Skeletal muscle satellite cell (primary cell): ENCODE measurements around the gene SMCO2.

Experiments
- H3K27me3 ChIP-seq: 2 replicates; pipeline ENCODE4 v1.7.0; 2013; ENCODE audit warnings: low read length; ENCODE audit not compliant: control insufficient read depth, insufficient read depth
- H3K36me3 ChIP-seq: 2 replicates; pipeline ENCODE4 v1.7.0; 2013; ENCODE audit warnings: mild to moderate bottlenecking, control low read depth, low read length; ENCODE audit not compliant: insufficient read depth
- H3K4me1 ChIP-seq: 2 replicates; pipeline ENCODE4 v1.7.0; 2013; ENCODE audit warnings: low read length; ENCODE audit not compliant: control insufficient read depth, insufficient read depth
- H3K4me2 ChIP-seq: 2 replicates; pipeline ENCODE4 v1.7.0; 2013; ENCODE audit warnings: mild to moderate bottlenecking, low read length
- H3K4me3 ChIP-seq: 2 replicates; pipeline ENCODE4 v1.7.0; 2013; ENCODE audit warnings: low read length
- H3K9ac ChIP-seq: 2 replicates; pipeline ENCODE4 v1.7.0; 2013; ENCODE audit warnings: mild to moderate bottlenecking, low read depth, low read length, moderate library complexity
- H3K9me3 ChIP-seq: replicated peaks from 2 replicates; pipeline ENCODE4 v1.7.0; 2013; ENCODE audit warnings: mild to moderate bottlenecking, control low read depth, low read length

Gene SMCO2

GRCh38 chr12:27517546-27517945 lies 71.0 kb downstream of the SMCO2 start:
- Histone ChIP-seq H3K9me3 (no peaks in the 10 kb centered on the region), H3K4me1 (peaks cover 17% of the 10 kb centered on the region)

GRCh38 chr12:27517961-27518665 lies 71.6 kb downstream of the SMCO2 start:
- no peak overlapping the region for H3K9ac ChIP-seq
- H3K4me2 ChIP-seq: no peak overlapping the region
- H3K27me3 ChIP-seq: no peaks in the 10 kb centered on the region
- no peaks in the 10 kb centered on the region for H3K36me3 ChIP-seq
- H3K9me3 ChIP-seq: no peaks in the 10 kb centered on the region
- H3K4me1 ChIP-seq: peaks cover 22% of the 10 kb centered on the region
- H3K4me3 ChIP-seq: no peak overlapping the region

More at GRCh38 chr12:27517546-27517945, 71.0 kb downstream of the SMCO2 start:
- no peaks in the 10 kb centered on the region for H3K36me3 ChIP-seq
- no peak overlapping the region for H3K4me2 ChIP-seq
- H3K4me3 ChIP-seq: no peak overlapping the region
- no peaks in the 10 kb centered on the region for H3K27me3 ChIP-seq
- H3K9ac ChIP-seq: no peak overlapping the region

- peak overlapping the region; percentile 19 for H3K9ac ChIP-seq
- H3K9me3 ChIP-seq: no peaks in the 10 kb centered on the region
- H3K4me3 ChIP-seq: peak overlapping the region; percentile 46
- H3K4me1 ChIP-seq: peaks cover 33% of the 10 kb centered on the region
- H3K4me2 ChIP-seq: peak overlapping the region; percentile 67
- H3K27me3 ChIP-seq: no peaks in the 10 kb centered on the region
- H3K36me3 ChIP-seq: no peaks in the 10 kb centered on the region
These were observed 74.5 kb downstream of the SMCO2 start for GRCh38 chr12:27521066-27521465.

- Histone ChIP-seq H3K9ac (no peak overlapping the region), H3K36me3 (no peaks in the 10 kb centered on the region), H3K4me2 (no peak overlapping the region), H3K4me3 (no peak overlapping the region), H3K4me1 (peaks cover 37% of the 10 kb centered on the region), H3K9me3 (no peaks in the 10 kb centered on the region), H3K27me3 (no peaks in the 10 kb centered on the region)
These were observed 75.4 kb downstream of the SMCO2 start for GRCh38 chr12:27521981-27522380.

GRCh38 chr12:27523305-27523641 lies 76.7 kb downstream of the SMCO2 start:
- Histone ChIP-seq H3K9me3 (no peaks in the 10 kb centered on the region), H3K4me2 (peak overlapping the region; percentile 82), H3K9ac (peak overlapping the region; percentile 94), H3K27me3 (no peaks in the 10 kb centered on the region), H3K36me3 (no peaks in the 10 kb centered on the region), H3K4me1 (peaks cover 45% of the 10 kb centered on the region), H3K4me3 (peak overlapping the region; percentile 83)

GRCh38 chr12:27523642-27524493 lies 77.3 kb downstream of the SMCO2 start, which contains the start of gene PPFIBP1:
TSS of gene PPFIBP1 (plus strand) at chr12:27524206. CDS start at chr12:27633397, 109,191 bp downstream.
- Histone ChIP-seq H3K27me3 (no peaks in the 10 kb centered on the region), H3K9me3 (no peaks in the 10 kb centered on the region), H3K36me3 (no peaks in the 10 kb centered on the region), H3K4me2 (peak within 1 kb of the TSS; percentile 82), H3K9ac (peak within 1 kb of the TSS; percentile 94), H3K4me3 (peak within 1 kb of the TSS; percentile 83), H3K4me1 (peaks cover 50% of the 10 kb centered on the region)

GRCh38 chr12:27524494-27524835 lies 77.9 kb downstream of the SMCO2 start:
- Histone ChIP-seq H3K36me3 (no peaks in the 10 kb centered on the region), H3K9me3 (no peaks in the 10 kb centered on the region), H3K27me3 (no peaks in the 10 kb centered on the region), H3K4me3 (peak overlapping the region; percentile 83), H3K9ac (peak overlapping the region; percentile 94), H3K4me2 (peak overlapping the region; percentile 82), H3K4me1 (peaks cover 52% of the 10 kb centered on the region)

- Histone ChIP-seq H3K9me3 (no peaks in the 10 kb centered on the region), H3K4me1 (peaks cover 54% of the 10 kb centered on the region), H3K4me3 (peak overlapping the region; percentile 83), H3K4me2 (peak overlapping the region; percentile 82), H3K27me3 (no peaks in the 10 kb centered on the region), H3K36me3 (no peaks in the 10 kb centered on the region), H3K9ac (peak overlapping the region; percentile 94)
These were observed 78.6 kb downstream of the SMCO2 start for GRCh38 chr12:27524839-27525753.

- H3K9ac ChIP-seq: no peak overlapping the region
- H3K4me3 ChIP-seq: peak overlapping the region; percentile 20
- H3K27me3 ChIP-seq: no peaks in the 10 kb centered on the region
- H3K9me3 ChIP-seq: no peaks in the 10 kb centered on the region
- H3K36me3 ChIP-seq: peaks cover 5% of the 10 kb centered on the region
- H3K4me1 ChIP-seq: peaks cover 57% of the 10 kb centered on the region
- H3K4me2 ChIP-seq: peak overlapping the region; percentile 7
These were observed 81.0 kb downstream of the SMCO2 start for GRCh38 chr12:27527512-27527911.

- Histone ChIP-seq H3K27me3 (no peaks in the 10 kb centered on the region), H3K4me2 (peak overlapping the region; percentile 0), H3K4me1 (peaks cover 47% of the 10 kb centered on the region), H3K9ac (no peak overlapping the region), H3K9me3 (no peaks in the 10 kb centered on the region), H3K36me3 (peaks cover 5% of the 10 kb centered on the region), H3K4me3 (no peak overlapping the region)
These were observed 82.3 kb downstream of the SMCO2 start for GRCh38 chr12:27528788-27529187.
